HEK293 (cell line): ENCODE measurements around the gene NPTX1.

ENCODE experiments used
- CTCF ChIA-PET: fragments of 350-600 bp; formaldehyde crosslinking; extraction: SDS; loops from one replicate; lab custom pipeline; 2021; ENCODE audit warnings: antibody characterized with exemption; lab: Yijun Ruan, JAX
- POLR2A ChIA-PET: fragments of 300-600 bp; formaldehyde crosslinking; extraction: SDS; loops from one replicate; lab custom pipeline; 2020; ENCODE audit warnings: antibody characterized with exemption, inconsistent platforms; lab: Yijun Ruan, JAX
- H3K27ac ChIP-seq: fragments of 200-500 bp; sonication (Bioruptor generic); 2 replicates; pipeline ENCODE4 v1.5.1; 2014; ENCODE audit warnings: low read depth, low read length, control low read depth, inconsistent platforms; ENCODE audit errors: extremely low read depth
- H3K36me3 ChIP-seq, 2 experiments: fragments of 200-500 bp in 1 of 2; sonication (Bioruptor generic) in 1 of 2; 1 replicate in 1 of 2; 2 replicates in 1 of 2; pipeline ENCODE4 v1.5.1; 2014 to 2017; ENCODE audit warnings: inconsistent platforms in 2 of 2, low read length in 2 of 2; ENCODE audit not compliant: control insufficient read depth in 2 of 2, insufficient read depth in 1 of 2
- H3K4me1 ChIP-seq: fragments of 200-500 bp; sonication (Bioruptor generic); 2 replicates; pipeline ENCODE4 v1.5.1; 2014; ENCODE audit warnings: mild to moderate bottlenecking, low read length, inconsistent platforms; ENCODE audit not compliant: control insufficient read depth, insufficient read depth
- H3K4me3 ChIP-seq: 2 replicates; pipeline ENCODE4 v1.5.1; 2011; ENCODE audit warnings: low read depth, mild to moderate bottlenecking, control low read depth, low read length, moderate library complexity
- H3K9me3 ChIP-seq: fragments of 200-500 bp; sonication (Bioruptor generic); 2 replicates; pipeline ENCODE4 v1.5.1; 2014; ENCODE audit warnings: low read depth, low read length, inconsistent platforms; ENCODE audit not compliant: control insufficient read depth, insufficient read depth
- GLIS2 ChIP-seq: fragments of 450-650 bp; formaldehyde crosslinking; IDR thresholded peaks from 2 replicates; pipeline ENCODE4 v1.5.1; 2016; ENCODE audit warnings: missing biosample characterization, missing genetic modification characterization
- HOXC10 ChIP-seq: sonication (generic); formaldehyde crosslinking; IDR thresholded peaks from 2 replicates; pipeline ENCODE4 v1.8.1; 2023; ENCODE audit warnings: mild to moderate bottlenecking, missing genetic modification reagents
- OSR2 ChIP-seq: fragments of 450-650 bp; formaldehyde crosslinking; IDR thresholded peaks from 2 replicates; pipeline ENCODE4 v1.5.1; 2016; ENCODE audit warnings: missing biosample characterization, missing genetic modification characterization
- RBAK ChIP-seq: fragments of 450-650 bp; formaldehyde crosslinking; IDR thresholded peaks from 2 replicates; pipeline ENCODE4 v1.5.1; 2016; ENCODE audit warnings: missing biosample characterization, missing genetic modification characterization
- REST ChIP-seq: fragments of 450-650 bp; formaldehyde crosslinking; IDR thresholded peaks from 2 replicates; pipeline ENCODE4 v1.5.1; 2016; ENCODE audit warnings: missing biosample characterization, missing genetic modification characterization
- SP2 ChIP-seq: fragments of 450-650 bp; formaldehyde crosslinking; IDR thresholded peaks from 2 replicates; pipeline ENCODE4 v1.5.1; 2016; ENCODE audit warnings: missing biosample characterization, missing genetic modification characterization
- ZBTB20 ChIP-seq: fragments of 450-650 bp; formaldehyde crosslinking; IDR thresholded peaks from 2 replicates; pipeline ENCODE4 v1.5.1; 2016; ENCODE audit warnings: missing biosample characterization, missing genetic modification characterization
- ZBTB8A ChIP-seq: fragments of 450-650 bp; formaldehyde crosslinking; IDR thresholded peaks from 2 replicates; pipeline ENCODE4 v1.5.1; 2016; ENCODE audit warnings: missing biosample characterization, missing genetic modification characterization
- ZFHX2 ChIP-seq: fragments of 450-650 bp; formaldehyde crosslinking; conservative IDR thresholded peaks from 2 replicates; pipeline ENCODE4 v1.5.1; 2016; ENCODE audit warnings: missing biosample characterization, missing genetic modification characterization
- ZNF311 ChIP-seq: fragments of 450-650 bp; formaldehyde crosslinking; IDR thresholded peaks from 2 replicates; pipeline ENCODE4 v1.5.1; 2017; ENCODE audit warnings: missing biosample characterization, missing genetic modification characterization, borderline replicate concordance
- ZNF433 ChIP-seq: fragments of 450-650 bp; formaldehyde crosslinking; IDR thresholded peaks from 2 replicates; pipeline ENCODE4 v1.5.1; 2016; ENCODE audit warnings: missing biosample characterization, missing genetic modification characterization, low read depth
- ZNF561 ChIP-seq: fragments of 450-650 bp; IDR thresholded peaks from 2 replicates; pipeline ENCODE4 v1.5.1; 2018; ENCODE audit warnings: missing biosample characterization, missing genetic modification characterization, borderline replicate concordance
- ZNF645 ChIP-seq: fragments of 450-650 bp; formaldehyde crosslinking; IDR thresholded peaks from 2 replicates; pipeline ENCODE4; 2016; ENCODE audit warnings: missing biosample characterization, missing genetic modification characterization
- ZNF658 ChIP-seq: fragments of 450-650 bp; formaldehyde crosslinking; IDR thresholded peaks from 2 replicates; pipeline ENCODE4; 2016; ENCODE audit warnings: missing biosample characterization, missing genetic modification characterization
- ZNF792 ChIP-seq: fragments of 450-650 bp; formaldehyde crosslinking; IDR thresholded peaks from 2 replicates; pipeline ENCODE4 v1.5.1; 2016; ENCODE audit warnings: missing biosample characterization, missing genetic modification characterization
- TF ChIP-seq, protein P1 (sequence below): fragments of 450-650 bp; formaldehyde crosslinking; IDR thresholded peaks from 2 replicates; pipeline ENCODE4 v1.5.1; 2016; ENCODE audit warnings: missing biosample characterization, missing genetic modification characterization
- TF ChIP-seq, protein P2 (sequence below): fragments of 450-650 bp; formaldehyde crosslinking; IDR thresholded peaks from 2 replicates; pipeline ENCODE4 v1.5.1; 2017; ENCODE audit warnings: missing biosample characterization, missing genetic modification characterization
- TF ChIP-seq, protein P3 (sequence below): fragments of 450-650 bp; formaldehyde crosslinking; IDR thresholded peaks from 2 replicates; pipeline ENCODE4 v1.5.1; 2017; ENCODE audit warnings: missing biosample characterization, missing genetic modification characterization

NPTX1 gene

DNA sequence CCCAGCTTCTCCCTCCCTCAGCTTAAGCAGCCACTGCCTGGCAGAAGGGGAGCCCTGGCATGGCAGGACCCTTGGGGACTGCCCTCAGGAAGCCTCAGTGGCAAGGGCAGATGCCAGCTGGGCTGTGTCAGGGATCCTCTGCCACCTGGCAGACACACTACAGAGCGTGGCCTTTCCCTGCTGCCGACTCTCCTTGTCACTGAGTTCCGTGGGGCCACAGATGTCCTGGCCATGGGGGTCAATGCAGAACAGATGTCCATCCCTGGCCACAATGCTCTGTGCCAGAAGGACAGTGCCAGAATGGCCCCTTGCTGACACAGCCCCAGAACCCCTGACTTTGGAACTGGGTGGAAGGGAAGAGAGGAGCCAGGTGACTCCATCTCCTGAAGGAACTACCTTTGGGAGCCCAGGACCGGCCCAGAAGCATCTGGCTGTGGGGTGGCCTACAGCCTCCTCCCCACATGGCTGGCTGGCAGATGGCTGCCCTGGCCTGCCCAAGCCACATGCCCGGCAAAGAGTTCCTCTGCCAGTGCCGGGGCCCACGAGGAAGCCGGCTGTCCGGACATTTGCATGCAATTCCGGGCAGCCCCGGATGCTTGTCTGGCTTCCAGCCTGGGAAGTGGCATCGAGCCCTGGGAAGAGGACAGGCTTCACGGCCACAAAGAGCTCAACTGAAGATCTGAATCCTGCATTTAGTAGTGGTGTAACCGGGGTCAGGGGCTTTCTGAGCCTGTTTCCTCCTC, 24.1 kb downstream of the NPTX1 start (continued):
- TF ChIP-seq REST (tag by site-specific recombination): no peak

- ChIA-PET POLR2A (interaction anchor here (0.6 to 1.3 kb wide), 4 partner anchors 11 to 123 kb away, joined by 3 read pairs; partner anchors contain the start of gene NPTX1), CTCF (no interaction called here)
- Histone ChIP-seq H3K4me3 (no peak overlapping the region), H3K4me1 (peaks cover 15% of the 10 kb centered on the region), H3K36me3 (no peaks in the 10 kb centered on the region), H3K9me3 (no peaks in the 10 kb centered on the region), H3K27ac (no peak overlapping the region)
- TF ChIP-seq ZNF311 (no peak), ZNF433 (tag by site-specific recombination) (no peak), ZNF658 (no peak), SP2 (tag by site-specific recombination) (0 out of 2 replicates have a peak, but pooled peaks have one; percentile 15), ZNF561 (tag by site-specific recombination) (no peak), RBAK (tag by site-specific recombination) (peak; percentile 95), ZNF792 (no peak)
- TF ChIP-seq, protein P1, sequence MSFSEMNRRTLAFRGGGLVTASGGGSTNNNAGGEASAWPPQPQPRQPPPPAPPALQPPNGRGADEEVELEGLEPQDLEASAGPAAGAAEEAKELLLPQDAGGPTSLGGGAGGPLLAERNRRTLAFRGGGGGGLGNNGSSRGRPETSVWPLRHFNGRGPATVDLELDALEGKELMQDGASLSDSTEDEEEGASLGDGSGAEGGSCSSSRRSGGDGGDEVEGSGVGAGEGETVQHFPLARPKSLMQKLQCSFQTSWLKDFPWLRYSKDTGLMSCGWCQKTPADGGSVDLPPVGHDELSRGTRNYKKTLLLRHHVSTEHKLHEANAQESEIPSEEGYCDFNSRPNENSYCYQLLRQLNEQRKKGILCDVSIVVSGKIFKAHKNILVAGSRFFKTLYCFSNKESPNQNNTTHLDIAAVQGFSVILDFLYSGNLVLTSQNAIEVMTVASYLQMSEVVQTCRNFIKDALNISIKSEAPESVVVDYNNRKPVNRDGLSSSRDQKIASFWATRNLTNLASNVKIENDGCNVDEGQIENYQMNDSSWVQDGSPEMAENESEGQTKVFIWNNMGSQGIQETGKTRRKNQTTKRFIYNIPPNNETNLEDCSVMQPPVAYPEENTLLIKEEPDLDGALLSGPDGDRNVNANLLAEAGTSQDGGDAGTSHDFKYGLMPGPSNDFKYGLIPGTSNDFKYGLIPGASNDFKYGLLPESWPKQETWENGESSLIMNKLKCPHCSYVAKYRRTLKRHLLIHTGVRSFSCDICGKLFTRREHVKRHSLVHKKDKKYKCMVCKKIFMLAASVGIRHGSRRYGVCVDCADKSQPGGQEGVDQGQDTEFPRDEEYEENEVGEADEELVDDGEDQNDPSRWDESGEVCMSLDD (tag by site-specific recombination): no peak
Measured at GRCh38 chr17:80451104-80451775, 25.2 kb downstream of the NPTX1 start.

DNA sequence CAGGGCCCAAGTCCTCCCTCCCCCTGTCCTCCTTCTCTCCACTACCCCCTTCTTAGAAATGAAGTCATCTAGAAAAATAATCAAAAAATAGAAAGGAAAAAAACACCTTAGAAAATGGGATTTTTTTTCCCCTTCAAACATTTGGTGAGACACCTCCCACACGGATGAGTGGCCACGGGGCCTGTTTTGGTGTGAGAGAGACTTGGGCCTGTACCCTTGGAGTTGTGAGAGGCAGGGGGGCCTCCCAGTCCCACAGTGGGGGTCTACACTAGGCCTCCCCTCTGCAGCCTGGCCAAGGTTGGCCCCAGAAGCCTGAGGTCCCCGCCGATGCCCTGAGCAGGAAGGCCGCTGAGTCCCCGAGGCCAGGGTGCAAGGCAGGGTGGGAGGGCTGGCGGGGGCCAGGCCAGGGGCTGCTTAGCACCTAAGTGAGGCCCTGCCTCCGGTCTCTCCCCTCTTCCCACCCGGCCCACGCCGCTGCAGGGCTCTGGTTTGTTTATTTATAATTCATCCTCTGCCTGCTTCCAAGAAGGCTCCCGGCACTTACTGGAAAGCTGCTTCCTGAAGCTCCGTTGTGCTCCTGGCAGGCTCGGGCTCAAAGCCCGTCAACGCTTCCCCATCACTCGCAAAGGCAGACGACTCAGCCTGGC, 26.4 kb downstream of the NPTX1 start:
- no peaks in the 10 kb centered on the region for H3K36me3 ChIP-seq
- no peak overlapping the region for H3K27ac ChIP-seq
- no peaks in the 10 kb centered on the region for H3K9me3 ChIP-seq
- POLR2A ChIA-PET: interaction anchor here (1.3 kb wide), 1 partner anchor 23 kb away, joined by 3 read pairs; no protein-coding TSS in a partner anchor
- CTCF ChIA-PET: interaction anchor here (1.0 kb wide), 1 partner anchor 23 kb away, joined by 3 read pairs; no protein-coding TSS in a partner anchor
- no peak overlapping the region for H3K4me3 ChIP-seq
- H3K4me1 ChIP-seq: peaks cover 11% of the 10 kb centered on the region
- TF ChIP-seq ZBTB8A (tag by site-specific recombination) (peak; percentile 42; the same call in 1 of the 2 replicates), ZNF645 (tag by site-specific recombination) (no peak), ZFHX2 (tag by site-specific recombination) (peak; percentile 82), GLIS2 (peak; percentile 51; the same call in 1 of the 2 replicates), ZBTB20 (tag by site-specific recombination) (peak; percentile 68), HOXC10 (no peak), OSR2 (peak; percentile 92), ZNF792 (no peak)
- TF ChIP-seq, protein P2, sequence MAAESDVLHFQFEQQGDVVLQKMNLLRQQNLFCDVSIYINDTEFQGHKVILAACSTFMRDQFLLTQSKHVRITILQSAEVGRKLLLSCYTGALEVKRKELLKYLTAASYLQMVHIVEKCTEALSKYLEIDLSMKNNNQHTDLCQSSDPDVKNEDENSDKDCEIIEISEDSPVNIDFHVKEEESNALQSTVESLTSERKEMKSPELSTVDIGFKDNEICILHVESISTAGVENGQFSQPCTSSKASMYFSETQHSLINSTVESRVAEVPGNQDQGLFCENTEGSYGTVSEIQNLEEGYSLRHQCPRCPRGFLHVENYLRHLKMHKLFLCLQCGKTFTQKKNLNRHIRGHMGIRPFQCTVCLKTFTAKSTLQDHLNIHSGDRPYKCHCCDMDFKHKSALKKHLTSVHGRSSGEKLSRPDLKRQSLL: no peak
- TF ChIP-seq, protein P3, sequence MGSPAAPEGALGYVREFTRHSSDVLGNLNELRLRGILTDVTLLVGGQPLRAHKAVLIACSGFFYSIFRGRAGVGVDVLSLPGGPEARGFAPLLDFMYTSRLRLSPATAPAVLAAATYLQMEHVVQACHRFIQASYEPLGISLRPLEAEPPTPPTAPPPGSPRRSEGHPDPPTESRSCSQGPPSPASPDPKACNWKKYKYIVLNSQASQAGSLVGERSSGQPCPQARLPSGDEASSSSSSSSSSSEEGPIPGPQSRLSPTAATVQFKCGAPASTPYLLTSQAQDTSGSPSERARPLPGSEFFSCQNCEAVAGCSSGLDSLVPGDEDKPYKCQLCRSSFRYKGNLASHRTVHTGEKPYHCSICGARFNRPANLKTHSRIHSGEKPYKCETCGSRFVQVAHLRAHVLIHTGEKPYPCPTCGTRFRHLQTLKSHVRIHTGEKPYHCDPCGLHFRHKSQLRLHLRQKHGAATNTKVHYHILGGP: peak; percentile 62; the same call in 1 of the 2 replicates
